ENCODE measurements around the gene LIPF. TPM values are rescaled to one million over a fixed set of nuclear protein-coding genes. Genes with fewer than 3 reads are reported as not detected.

Gene LIPF
- total and polyA plus RNA-seq, 4 donors = not detected

DNA sequence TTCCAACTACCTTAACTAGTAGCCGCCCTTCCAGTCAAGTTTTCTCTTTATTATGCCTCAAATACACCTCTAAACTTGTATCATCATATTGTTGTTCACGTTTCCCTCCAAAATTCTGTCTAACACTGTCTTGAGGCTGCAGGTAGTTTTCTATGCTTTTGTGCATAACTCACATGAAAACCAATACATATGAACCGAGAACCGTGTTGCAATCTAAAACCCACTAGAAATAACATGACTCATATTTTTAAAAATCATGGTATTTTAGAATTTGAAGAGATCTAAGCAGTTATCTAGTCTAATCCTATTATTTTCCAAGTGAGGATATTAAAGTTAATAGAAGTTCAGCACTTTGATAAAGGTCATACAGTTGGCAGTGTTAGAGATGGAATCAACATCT is 18.2 kb downstream of the LIPF start:
- Histone ChIP-seq H3K4me1 (ENCODE audit: control insufficient read depth in 4 of 4, insufficient read depth in 4 of 4, low read length in 3 of 4) (no peaks in the 10 kb centered on the region), H3K9me3 (ENCODE audit: control insufficient read depth in 4 of 4, low read length in 3 of 4) (no peaks in the 10 kb centered on the region), H3K9ac (ENCODE audit: low read depth in 1 of 2, low read length in 2 of 2) (no peak overlapping the region), H3K36me3 (ENCODE audit: control insufficient read depth in 4 of 4, insufficient read depth in 3 of 4, low read depth in 1 of 4, low read length in 3 of 4) (no peaks in the 10 kb centered on the region), H3K4me3 (ENCODE audit: low read depth in 1 of 3, low read length in 3 of 3) (no peak overlapping the region), H3K27me3 (ENCODE audit: control insufficient read depth in 4 of 4, insufficient read depth in 4 of 4, low read length in 3 of 4) (peaks cover 0 to 4% (median 0%) of the 10 kb centered on the region in 4 donors), H3K27ac (ENCODE audit: low read depth in 1 of 2, low read length in 2 of 2) (no peak overlapping the region)
- 78% methylated on average over 4 of the region's 4 CpGs for WGBS
- TF ChIP-seq GABPA (IDR thresholded peaks at IDR 0.05 in 1 of 2, conservative IDR thresholded peaks at IDR 0.05 in 1 of 2) (no peak), TAF1 (conservative IDR thresholded peaks at IDR 0.05) (no peak), HNF4G (IDR thresholded peaks at IDR 0.05) (no peak), SP1 (IDR thresholded peaks at IDR 0.05) (no peak), FOXA2 (IDR thresholded peaks at IDR 0.05) (no peak), FOXA1 (IDR thresholded peaks at IDR 0.05) (no peak), HNF4A (conservative IDR thresholded peaks at IDR 0.05) (no peak), RXRA (IDR thresholded peaks at IDR 0.05) (no peak), NR2F2 (IDR thresholded peaks at IDR 0.05) (no peak)
- TF ChIP-seq, protein P1, sequence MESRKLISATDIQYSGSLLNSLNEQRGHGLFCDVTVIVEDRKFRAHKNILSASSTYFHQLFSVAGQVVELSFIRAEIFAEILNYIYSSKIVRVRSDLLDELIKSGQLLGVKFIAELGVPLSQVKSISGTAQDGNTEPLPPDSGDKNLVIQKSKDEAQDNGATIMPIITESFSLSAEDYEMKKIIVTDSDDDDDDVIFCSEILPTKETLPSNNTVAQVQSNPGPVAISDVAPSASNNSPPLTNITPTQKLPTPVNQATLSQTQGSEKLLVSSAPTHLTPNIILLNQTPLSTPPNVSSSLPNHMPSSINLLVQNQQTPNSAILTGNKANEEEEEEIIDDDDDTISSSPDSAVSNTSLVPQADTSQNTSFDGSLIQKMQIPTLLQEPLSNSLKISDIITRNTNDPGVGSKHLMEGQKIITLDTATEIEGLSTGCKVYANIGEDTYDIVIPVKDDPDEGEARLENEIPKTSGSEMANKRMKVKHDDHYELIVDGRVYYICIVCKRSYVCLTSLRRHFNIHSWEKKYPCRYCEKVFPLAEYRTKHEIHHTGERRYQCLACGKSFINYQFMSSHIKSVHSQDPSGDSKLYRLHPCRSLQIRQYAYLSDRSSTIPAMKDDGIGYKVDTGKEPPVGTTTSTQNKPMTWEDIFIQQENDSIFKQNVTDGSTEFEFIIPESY (IDR thresholded peaks at IDR 0.05) = no peak
- TF ChIP-seq, protein P2, sequence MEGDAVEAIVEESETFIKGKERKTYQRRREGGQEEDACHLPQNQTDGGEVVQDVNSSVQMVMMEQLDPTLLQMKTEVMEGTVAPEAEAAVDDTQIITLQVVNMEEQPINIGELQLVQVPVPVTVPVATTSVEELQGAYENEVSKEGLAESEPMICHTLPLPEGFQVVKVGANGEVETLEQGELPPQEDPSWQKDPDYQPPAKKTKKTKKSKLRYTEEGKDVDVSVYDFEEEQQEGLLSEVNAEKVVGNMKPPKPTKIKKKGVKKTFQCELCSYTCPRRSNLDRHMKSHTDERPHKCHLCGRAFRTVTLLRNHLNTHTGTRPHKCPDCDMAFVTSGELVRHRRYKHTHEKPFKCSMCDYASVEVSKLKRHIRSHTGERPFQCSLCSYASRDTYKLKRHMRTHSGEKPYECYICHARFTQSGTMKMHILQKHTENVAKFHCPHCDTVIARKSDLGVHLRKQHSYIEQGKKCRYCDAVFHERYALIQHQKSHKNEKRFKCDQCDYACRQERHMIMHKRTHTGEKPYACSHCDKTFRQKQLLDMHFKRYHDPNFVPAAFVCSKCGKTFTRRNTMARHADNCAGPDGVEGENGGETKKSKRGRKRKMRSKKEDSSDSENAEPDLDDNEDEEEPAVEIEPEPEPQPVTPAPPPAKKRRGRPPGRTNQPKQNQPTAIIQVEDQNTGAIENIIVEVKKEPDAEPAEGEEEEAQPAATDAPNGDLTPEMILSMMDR (IDR thresholded peaks at IDR 0.05; ENCODE audit: low read depth, low read length, missing input control) = no peak
- TF ChIP-seq, protein P3, sequence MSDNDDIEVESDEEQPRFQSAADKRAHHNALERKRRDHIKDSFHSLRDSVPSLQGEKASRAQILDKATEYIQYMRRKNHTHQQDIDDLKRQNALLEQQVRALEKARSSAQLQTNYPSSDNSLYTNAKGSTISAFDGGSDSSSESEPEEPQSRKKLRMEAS (IDR thresholded peaks at IDR 0.05) = no peak
- TF ChIP-seq, protein P4, sequence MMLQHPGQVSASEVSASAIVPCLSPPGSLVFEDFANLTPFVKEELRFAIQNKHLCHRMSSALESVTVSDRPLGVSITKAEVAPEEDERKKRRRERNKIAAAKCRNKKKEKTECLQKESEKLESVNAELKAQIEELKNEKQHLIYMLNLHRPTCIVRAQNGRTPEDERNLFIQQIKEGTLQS (IDR thresholded peaks at IDR 0.05) = no peak
- no peak for DNase-seq (ENCODE audit: low spot score)

DNA sequence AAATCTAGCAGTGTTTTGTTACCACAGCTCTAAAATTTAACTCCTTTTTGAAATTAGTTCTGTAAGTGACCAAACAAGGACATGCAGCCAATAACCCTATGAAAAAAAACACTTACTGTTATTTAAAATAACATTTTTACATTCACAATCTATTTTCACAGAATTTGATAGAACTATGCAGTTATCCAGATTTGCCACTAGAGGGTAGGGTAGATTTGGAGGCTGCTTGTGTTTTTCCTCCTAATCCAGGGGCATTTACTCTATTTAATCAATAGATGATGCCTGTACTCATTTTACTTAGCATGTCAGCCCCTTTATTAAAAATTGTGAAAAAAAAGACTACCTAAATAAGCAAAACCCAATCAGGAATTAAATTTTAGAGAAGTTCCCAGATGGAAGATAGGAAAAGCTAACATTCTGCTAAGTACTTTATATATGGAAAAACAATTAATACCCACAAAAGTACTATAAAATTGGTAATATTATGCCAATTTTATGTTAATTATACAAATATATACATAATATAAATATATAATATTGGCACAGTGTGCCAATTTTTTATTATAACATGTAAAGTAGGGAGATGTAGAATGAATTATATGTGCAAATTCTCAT is 23.7 kb downstream of the LIPF start:
- Histone ChIP-seq H3K9me3 (ENCODE audit: control insufficient read depth in 4 of 4, low read length in 3 of 4) (no peaks in the 10 kb centered on the region), H3K9ac (ENCODE audit: low read depth in 1 of 2, low read length in 2 of 2) (no peak overlapping the region), H3K4me3 (ENCODE audit: low read depth in 1 of 3, low read length in 3 of 3) (no peak overlapping the region), H3K4me1 (ENCODE audit: control insufficient read depth in 4 of 4, insufficient read depth in 4 of 4, low read length in 3 of 4) (no peaks in the 10 kb centered on the region), H3K27me3 (ENCODE audit: control insufficient read depth in 4 of 4, insufficient read depth in 4 of 4, low read length in 3 of 4) (peaks cover 0 to under 1% (median 0%) of the 10 kb centered on the region in 4 donors), H3K27ac (ENCODE audit: low read depth in 1 of 2, low read length in 2 of 2) (no peak overlapping the region), H3K36me3 (ENCODE audit: control insufficient read depth in 4 of 4, insufficient read depth in 3 of 4, low read depth in 1 of 4, low read length in 3 of 4) (no peaks in the 10 kb centered on the region)
- no peak for DNase-seq (ENCODE audit: low spot score)
- TF ChIP-seq, protein P2 (IDR thresholded peaks at IDR 0.05; ENCODE audit: low read depth, low read length, missing input control) = peak; percentile 67
- TF ChIP-seq, protein P3 (IDR thresholded peaks at IDR 0.05) = no peak
- peak; percentile 86 to 88 for TF ChIP-seq RAD21 (IDR thresholded peaks at IDR 0.05)
